Activated naive CD4-positive, alpha-beta T cell treated with anti-CD3 and anti-CD28 coated beads for 36 hours (primary cell): ENCODE measurements around the gene MAP3K21. TPM values are rescaled to one million over a fixed set of nuclear protein-coding genes. Genes with fewer than 3 reads are reported as not detected.

Experiments
- CTCF ChIA-PET: fragments of 350-600 bp; sonication (Branson Sonifier 250); formaldehyde crosslinking; loops from one replicate; lab custom pipeline; 2021; ENCODE audit warnings: antibody characterized with exemption; lab: Charles Lee
- DNase-seq: peaks from one replicate; pipeline ENCODE4 v3.0.0-alpha.2; 2020
- H3K27ac Mint-ChIP-seq: one replicate; pipeline ENCODE4 v1.8.0; 2021; ENCODE audit warnings: mild to moderate bottlenecking, mixed read lengths
- H3K27me3 Mint-ChIP-seq: one replicate; pipeline ENCODE4 v1.8.0; 2021; ENCODE audit warnings: low read depth, mixed read lengths
- H3K36me3 Mint-ChIP-seq: one replicate; pipeline ENCODE4 v1.8.0; 2021; ENCODE audit warnings: low read depth, mixed read lengths
- H3K4me1 Mint-ChIP-seq: one replicate; pipeline ENCODE4 v1.8.0; 2021; ENCODE audit warnings: low read depth, mixed read lengths
- H3K4me3 Mint-ChIP-seq: one replicate; pipeline ENCODE4 v1.8.0; 2021; ENCODE audit warnings: mild to moderate bottlenecking, moderate library complexity, mixed read lengths
- H3K9me3 Mint-ChIP-seq: one replicate; pipeline ENCODE4 v1.8.0; 2021; ENCODE audit warnings: mixed read lengths
- intact Hi-C: fragments of 100-400 bp; cut with micrococcal nuclease; formaldehyde crosslinking; loops from one replicate; pipeline ENCODE4 v1.15.1; 2023
- total RNA-seq, 2 experiments: library from RNA; stranded (reverse); gene quantifications; one replicate each; pipeline ENCODE4 v1.2.3, GENCODE V29; 2021

The MAP3K21 gene
- total RNA-seq, 2 experiments from 2014 or later: 1.8 to 2.0 TPM

- Mint-ChIP-seq H3K9me3 (no peaks in the 10 kb centered on the region), H3K27me3 (peaks cover 36% of the 10 kb centered on the region), H3K27ac (no peak overlapping the region), H3K4me3 (no peak overlapping the region), H3K36me3 (no peaks in the 10 kb centered on the region), H3K4me1 (no peaks in the 10 kb centered on the region)
- intact Hi-C loops: loop anchor here (1.0 to 5.0 kb wide), 4 partner anchors 47 to 671 kb away; no protein-coding TSS in a partner anchor
- DNase-seq: peak; percentile 35
- CTCF ChIA-PET: interaction anchor here (0.7 to 0.9 kb wide), 2 partner anchors 397 to 671 kb away, joined by 3 read pairs; no protein-coding TSS in a partner anchor
These were observed 67.6 kb downstream of the MAP3K21 start for GRCh38 chr1:233394860-233395717.

- no peak overlapping the region for H3K4me3 Mint-ChIP-seq
- H3K9me3 Mint-ChIP-seq: no peaks in the 10 kb centered on the region
- peaks cover 39% of the 10 kb centered on the region for H3K27me3 Mint-ChIP-seq
- DNase-seq: no peak
- no peaks in the 10 kb centered on the region for H3K4me1 Mint-ChIP-seq
- no peak overlapping the region for H3K27ac Mint-ChIP-seq
- no peaks in the 10 kb centered on the region for H3K36me3 Mint-ChIP-seq
- CTCF ChIA-PET: interaction anchor here (0.6 to 0.9 kb wide), 3 partner anchors 200 to 670 kb away, joined by 3 to 4 read pairs (median 3); no protein-coding TSS in a partner anchor
- intact Hi-C loops: loop anchor here (1.0 to 5.0 kb wide), 3 partner anchors 46 to 670 kb away; no protein-coding TSS in a partner anchor
These were observed 68.5 kb downstream of the MAP3K21 start for GRCh38 chr1:233395863-233396646.

GRCh38 chr1:233406339-233406960 lies 78.9 kb downstream of the MAP3K21 start:
- Mint-ChIP-seq H3K27ac (no peak overlapping the region), H3K9me3 (peaks cover 9% of the 10 kb centered on the region), H3K27me3 (peaks cover 31% of the 10 kb centered on the region), H3K36me3 (peaks cover 1% of the 10 kb centered on the region), H3K4me3 (no peak overlapping the region), H3K4me1 (peaks cover 14% of the 10 kb centered on the region)
- peak; percentile 7 for DNase-seq
- intact Hi-C loops: no loop called here
- CTCF ChIA-PET: no interaction called here

- no peak overlapping the region for H3K27ac Mint-ChIP-seq
- H3K4me3 Mint-ChIP-seq: no peak overlapping the region
- intact Hi-C loops: loop anchor here (1.0 kb wide), 1 partner anchor 125 kb away; no protein-coding TSS in a partner anchor
- H3K27me3 Mint-ChIP-seq: peaks cover 31% of the 10 kb centered on the region
- CTCF ChIA-PET: interaction anchor here (0.9 kb wide), 1 partner anchor 33 kb away, joined by 5 read pairs; no protein-coding TSS in a partner anchor
- peaks cover 9% of the 10 kb centered on the region for H3K9me3 Mint-ChIP-seq
- no peak for DNase-seq
- peaks cover 1% of the 10 kb centered on the region for H3K36me3 Mint-ChIP-seq
- peaks cover 14% of the 10 kb centered on the region for H3K4me1 Mint-ChIP-seq
These were observed 79.6 kb downstream of the MAP3K21 start for GRCh38 chr1:233406994-233407631.

GRCh38 chr1:233409540-233409939 lies 82.0 kb downstream of the MAP3K21 start:
- Mint-ChIP-seq H3K9me3 (peaks cover 8% of the 10 kb centered on the region), H3K27ac (no peak overlapping the region), H3K27me3 (peaks cover 27% of the 10 kb centered on the region), H3K4me1 (peaks cover 14% of the 10 kb centered on the region), H3K36me3 (no peaks in the 10 kb centered on the region), H3K4me3 (no peak overlapping the region)
- CTCF ChIA-PET: interaction anchor here (0.7 kb wide), 1 partner anchor 18 kb away, joined by 3 read pairs; no protein-coding TSS in a partner anchor
- DNase-seq: no peak
- intact Hi-C loops: no loop called here

DNA sequence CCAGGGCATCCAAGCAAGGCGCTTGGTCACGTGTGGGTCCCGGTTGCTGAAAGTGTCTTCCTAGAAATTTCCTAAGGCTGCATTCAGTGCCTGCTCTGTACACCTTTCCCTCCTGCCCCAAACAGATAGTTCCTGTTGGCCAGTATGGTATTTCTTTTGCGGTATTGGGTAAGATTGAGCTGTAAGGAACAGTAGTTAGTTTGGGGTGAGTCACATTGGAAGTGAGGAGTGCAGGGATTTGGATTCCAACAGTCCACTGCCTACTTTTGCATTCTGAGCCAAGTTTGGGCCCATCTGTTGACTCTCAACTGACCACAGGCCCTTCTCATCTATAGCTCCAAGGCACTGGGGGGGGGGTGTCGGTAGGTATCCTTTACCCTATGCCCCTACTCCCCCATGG lies 83.4 kb downstream of the MAP3K21 start:
- H3K4me3 Mint-ChIP-seq: no peak overlapping the region
- no peak for DNase-seq
- no peak overlapping the region for H3K27ac Mint-ChIP-seq
- intact Hi-C loops: no loop called here
- CTCF ChIA-PET: no interaction called here
- peaks cover 14% of the 10 kb centered on the region for H3K4me1 Mint-ChIP-seq
- peaks cover 22% of the 10 kb centered on the region for H3K27me3 Mint-ChIP-seq
- no peaks in the 10 kb centered on the region for H3K36me3 Mint-ChIP-seq
- H3K9me3 Mint-ChIP-seq: peaks cover 8% of the 10 kb centered on the region

DNA sequence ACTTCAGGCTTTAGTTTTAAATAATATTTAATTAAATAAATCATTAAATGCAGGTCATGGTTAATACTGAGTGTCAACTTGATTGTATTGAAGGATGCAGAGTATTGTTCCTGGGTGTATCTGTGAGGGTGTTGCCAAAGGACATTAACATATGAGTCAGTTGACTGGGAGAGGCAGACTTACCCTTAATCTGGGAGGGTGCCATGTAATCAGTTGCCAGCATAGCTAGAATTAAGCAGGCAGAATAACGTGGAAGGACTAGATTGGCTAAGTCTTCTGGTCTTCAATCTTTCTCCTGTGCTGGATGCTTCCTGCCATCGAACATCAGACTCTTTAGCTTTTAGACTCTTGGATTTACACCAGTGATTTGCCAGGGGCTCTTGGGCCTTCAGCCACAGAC lies 85.3 kb downstream of the MAP3K21 start:
- DNase-seq: no peak
- CTCF ChIA-PET: interaction anchor here (1.3 kb wide), 1 partner anchor 34 kb away, joined by 3 read pairs; no protein-coding TSS in a partner anchor
- Mint-ChIP-seq H3K4me3 (no peak overlapping the region), H3K4me1 (peaks cover 3% of the 10 kb centered on the region), H3K27me3 (peaks cover 22% of the 10 kb centered on the region), H3K36me3 (no peaks in the 10 kb centered on the region), H3K27ac (no peak overlapping the region), H3K9me3 (peaks cover 5% of the 10 kb centered on the region)
- intact Hi-C loops: no loop called here

DNA sequence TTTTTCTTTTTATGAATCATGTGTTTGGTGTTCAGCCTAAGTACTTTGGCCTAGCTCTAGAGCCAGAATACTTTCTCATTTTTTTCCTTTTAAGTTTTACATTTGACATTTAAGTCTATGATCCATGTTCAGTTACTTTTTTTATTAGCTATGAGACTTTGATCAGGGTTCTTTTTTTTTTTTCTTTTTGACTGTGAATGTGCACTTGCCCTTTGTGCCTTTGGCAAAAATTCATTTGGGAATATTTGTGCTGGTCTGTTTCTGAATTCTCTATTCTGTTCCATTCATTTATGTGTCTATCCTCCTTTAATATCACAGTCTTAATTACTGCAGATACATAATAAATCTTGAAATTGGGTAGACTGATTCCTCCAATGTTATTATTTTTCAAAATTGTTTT lies 93.8 kb downstream of the MAP3K21 start:
- Mint-ChIP-seq H3K36me3 (no peaks in the 10 kb centered on the region), H3K9me3 (no peaks in the 10 kb centered on the region), H3K27ac (no peak overlapping the region), H3K4me1 (peaks cover 2% of the 10 kb centered on the region), H3K4me3 (no peak overlapping the region), H3K27me3 (peaks cover 8% of the 10 kb centered on the region)
- CTCF ChIA-PET: no interaction called here
- intact Hi-C loops: no loop called here
- DNase-seq: no peak

DNA sequence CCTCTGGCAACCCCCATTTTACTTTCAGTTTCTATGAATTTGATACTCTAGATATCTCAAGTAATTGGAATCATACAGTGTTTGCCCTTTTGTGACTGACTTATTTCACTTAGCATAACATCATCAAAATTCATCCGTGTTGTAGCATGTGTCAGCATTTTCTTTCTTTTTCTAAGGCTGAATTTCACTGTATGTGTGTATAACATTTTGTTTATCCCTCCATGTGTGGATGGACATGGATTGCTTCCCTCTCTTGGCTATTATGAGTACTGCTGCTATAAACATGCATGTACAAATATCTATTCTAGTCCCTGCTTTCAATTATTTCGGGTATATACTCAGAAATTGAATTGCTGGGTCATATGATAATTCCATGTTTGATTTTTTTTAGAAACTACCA lies 97.3 kb downstream of the MAP3K21 start:
- Mint-ChIP-seq H3K27me3 (peaks cover 21% of the 10 kb centered on the region), H3K27ac (no peak overlapping the region), H3K36me3 (no peaks in the 10 kb centered on the region), H3K9me3 (no peaks in the 10 kb centered on the region), H3K4me1 (peaks cover 2% of the 10 kb centered on the region), H3K4me3 (no peak overlapping the region)
- no peak for DNase-seq
- intact Hi-C loops: no loop called here
- CTCF ChIA-PET: no interaction called here

- H3K4me1 Mint-ChIP-seq: peaks cover 2% of the 10 kb centered on the region
- no peak for DNase-seq
- CTCF ChIA-PET: interaction anchor here (0.8 kb wide), 1 partner anchor 18 kb away, joined by 3 read pairs; no protein-coding TSS in a partner anchor
- H3K9me3 Mint-ChIP-seq: no peaks in the 10 kb centered on the region
- intact Hi-C loops: no loop called here
- no peak overlapping the region for H3K4me3 Mint-ChIP-seq
- H3K36me3 Mint-ChIP-seq: no peaks in the 10 kb centered on the region
- peaks cover 29% of the 10 kb centered on the region for H3K27me3 Mint-ChIP-seq
- H3K27ac Mint-ChIP-seq: no peak overlapping the region
These were observed 100.4 kb downstream of the MAP3K21 start for GRCh38 chr1:233427907-233428306.

DNA sequence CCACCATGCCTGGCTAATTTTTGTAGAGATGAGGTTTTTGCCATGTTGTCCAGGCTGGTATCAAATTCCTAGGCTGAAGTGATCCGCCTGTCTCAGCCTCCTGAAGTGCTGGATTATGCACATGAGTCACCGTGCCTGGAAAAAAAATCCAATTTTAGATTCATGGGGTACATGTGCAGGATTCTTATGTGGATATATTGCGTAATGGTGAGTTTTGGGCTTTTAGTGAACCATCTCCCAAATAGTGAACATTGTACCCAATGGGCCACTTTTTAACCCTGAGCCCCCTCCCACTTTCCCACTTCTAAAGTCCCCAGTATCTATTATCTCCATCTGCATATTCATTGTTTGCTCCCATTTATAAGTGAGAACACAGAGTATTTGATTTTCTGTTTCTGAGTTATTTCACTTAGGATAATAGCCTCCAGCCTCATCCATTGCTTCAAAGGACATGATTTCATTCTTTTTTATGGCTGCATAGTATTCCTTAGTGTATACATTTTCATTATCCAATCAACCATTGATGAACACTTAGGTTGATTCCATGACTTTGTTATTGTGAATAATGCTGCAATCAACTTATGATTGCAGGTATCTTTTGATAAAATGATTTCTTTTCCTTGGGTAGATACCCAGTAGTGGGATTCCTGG lies 104.4 kb downstream of the MAP3K21 start:
- Mint-ChIP-seq H3K27ac (no peak overlapping the region), H3K36me3 (no peaks in the 10 kb centered on the region), H3K4me1 (no peaks in the 10 kb centered on the region), H3K27me3 (peaks cover 24% of the 10 kb centered on the region), H3K9me3 (no peaks in the 10 kb centered on the region), H3K4me3 (no peak overlapping the region)
- CTCF ChIA-PET: interaction anchor here (0.6 to 0.7 kb wide), 2 partner anchors 9 kb away, joined by 3 to 7 read pairs; no protein-coding TSS in a partner anchor
- intact Hi-C loops: no loop called here
- DNase-seq: no peak
